Coronary artery (tissue), 2 donors: ENCODE results near the gene CXCL11.
"Not testable (repeated sequence)": the region's sequence is repeated elsewhere in the genome, so short reads cannot be mapped to it uniquely, and the experiment has no call there.

ENCODE experiments used
- DNase-seq: peaks from one replicate; pipeline ENCODE4 v3.0.0-alpha.2; 2017; ENCODE audit warnings: low spot score
- H3K27ac ChIP-seq, 2 donors: fragments of 200-600 bp; sonication (generic); one replicate each; pipeline ENCODE4 v1.5.1; 2016 to 2019
- H3K4me3 ChIP-seq: fragments of 200-600 bp; sonication (generic); 2 replicates; pipeline ENCODE4 v1.5.1; 2016; ENCODE audit warnings: mild to moderate bottlenecking, moderate library complexity
- TF ChIP-seq, protein P1 (sequence below): fragments of 200-600 bp; sonication (generic); IDR thresholded peaks from one replicate; pipeline ENCODE4 v1.5.1; 2019; ENCODE audit warnings: antibody characterized with exemption

Gene CXCL11

GRCh38 chr4:76058888-76059426 is 23.1 kb upstream of the CXCL11 start:
- Histone ChIP-seq H3K27ac (no peak overlapping the region), H3K4me3 (no peak overlapping the region)
- no peak for DNase-seq

DNA sequence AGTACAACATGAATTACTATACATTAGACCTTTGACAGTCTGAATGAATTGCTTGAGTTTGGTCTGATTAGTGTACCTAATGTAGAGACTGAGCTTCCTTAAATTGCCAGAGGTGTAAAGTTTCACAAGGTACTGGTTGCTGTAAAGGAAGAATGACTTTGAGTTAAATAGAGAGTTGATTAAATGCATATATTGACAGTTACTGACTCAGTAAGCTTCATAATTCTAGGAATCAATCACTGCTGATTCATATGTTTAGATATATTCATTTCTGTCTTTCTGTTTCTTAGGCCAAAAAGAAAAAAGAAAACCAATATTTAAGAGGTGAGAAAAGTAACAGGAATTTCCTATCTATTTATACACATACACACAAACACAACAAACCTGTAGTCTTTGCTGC is 22.4 kb upstream of the CXCL11 start:
- TF ChIP-seq, protein P1, sequence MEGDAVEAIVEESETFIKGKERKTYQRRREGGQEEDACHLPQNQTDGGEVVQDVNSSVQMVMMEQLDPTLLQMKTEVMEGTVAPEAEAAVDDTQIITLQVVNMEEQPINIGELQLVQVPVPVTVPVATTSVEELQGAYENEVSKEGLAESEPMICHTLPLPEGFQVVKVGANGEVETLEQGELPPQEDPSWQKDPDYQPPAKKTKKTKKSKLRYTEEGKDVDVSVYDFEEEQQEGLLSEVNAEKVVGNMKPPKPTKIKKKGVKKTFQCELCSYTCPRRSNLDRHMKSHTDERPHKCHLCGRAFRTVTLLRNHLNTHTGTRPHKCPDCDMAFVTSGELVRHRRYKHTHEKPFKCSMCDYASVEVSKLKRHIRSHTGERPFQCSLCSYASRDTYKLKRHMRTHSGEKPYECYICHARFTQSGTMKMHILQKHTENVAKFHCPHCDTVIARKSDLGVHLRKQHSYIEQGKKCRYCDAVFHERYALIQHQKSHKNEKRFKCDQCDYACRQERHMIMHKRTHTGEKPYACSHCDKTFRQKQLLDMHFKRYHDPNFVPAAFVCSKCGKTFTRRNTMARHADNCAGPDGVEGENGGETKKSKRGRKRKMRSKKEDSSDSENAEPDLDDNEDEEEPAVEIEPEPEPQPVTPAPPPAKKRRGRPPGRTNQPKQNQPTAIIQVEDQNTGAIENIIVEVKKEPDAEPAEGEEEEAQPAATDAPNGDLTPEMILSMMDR = no peak
- no peak overlapping the region for H3K4me3 ChIP-seq
- DNase-seq = no peak
- no peak overlapping the region for H3K27ac ChIP-seq

More at GRCh38 chr4:76058888-76059426, 23.1 kb upstream of the CXCL11 start:
- TF ChIP-seq, protein P1 = no peak

- H3K4me3 ChIP-seq = no peak overlapping the region
- H3K27ac ChIP-seq = no peak overlapping the region
- no peak for DNase-seq
- TF ChIP-seq, protein P1 = no peak
Observed at GRCh38 chr4:76055421-76055820, 19.6 kb upstream of the CXCL11 start.

DNA sequence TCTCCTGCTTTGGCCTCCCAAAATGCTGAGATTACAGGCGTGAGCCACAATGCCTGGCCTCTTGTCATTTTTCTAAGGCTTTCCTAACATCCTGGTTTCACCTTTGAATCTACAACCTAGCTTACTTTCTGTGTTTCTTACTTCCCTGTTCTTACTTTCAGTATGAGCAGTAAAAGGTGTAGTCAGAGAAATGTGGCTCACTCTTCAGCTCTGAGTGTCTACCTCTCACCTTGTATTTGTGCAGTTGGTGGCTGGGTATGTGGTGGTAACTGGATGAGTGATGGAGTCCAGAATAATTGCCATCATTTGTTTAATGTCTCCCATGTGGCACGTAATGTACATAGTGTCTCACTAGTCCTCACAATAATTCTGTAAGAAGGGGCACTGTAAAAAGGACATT is 19.1 kb upstream of the CXCL11 start:
- TF ChIP-seq, protein P1 = no peak
- Histone ChIP-seq H3K27ac (no peak overlapping the region), H3K4me3 (no peak overlapping the region)
- no peak for DNase-seq

DNA sequence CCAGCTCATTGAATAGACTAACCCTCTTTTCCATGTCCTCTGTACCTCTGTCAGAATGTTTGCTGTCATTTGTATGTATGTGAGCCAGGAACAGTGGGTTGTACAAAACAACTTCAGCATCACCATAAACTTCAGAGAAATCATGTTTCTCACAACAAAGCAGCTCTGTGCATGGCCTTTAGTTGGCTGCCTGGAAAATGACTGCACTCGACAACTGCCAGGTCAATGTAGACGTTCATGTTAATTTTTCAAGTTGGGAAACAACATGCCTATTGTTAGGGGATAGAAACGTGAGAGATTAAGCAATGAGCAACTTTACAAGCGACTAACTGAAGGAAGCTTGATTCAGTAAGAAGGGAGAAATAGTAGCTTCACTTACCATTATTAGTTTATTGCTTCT is 17.9 kb upstream of the CXCL11 start:
- Histone ChIP-seq H3K27ac (no peak overlapping the region), H3K4me3 (no peak overlapping the region)
- TF ChIP-seq, protein P1 = no peak
- DNase-seq = no peak

- not testable (repeated sequence) for DNase-seq, H3K27ac ChIP-seq, H3K4me3 ChIP-seq
Observed at GRCh38 chr4:76050560-76051050, 14.7 kb upstream of the CXCL11 start.

- H3K27ac ChIP-seq, DNase-seq, H3K4me3 ChIP-seq: not testable (repeated sequence)
Observed at GRCh38 chr4:76049860-76050416, 14.1 kb upstream of the CXCL11 start.

GRCh38 chr4:76044686-76045085 is 8.8 kb upstream of the CXCL11 start:
- H3K4me3 ChIP-seq, H3K27ac ChIP-seq, DNase-seq: not testable (repeated sequence)

- not testable (repeated sequence) for H3K27ac ChIP-seq, DNase-seq, H3K4me3 ChIP-seq
Observed at GRCh38 chr4:76043306-76043705, 7.4 kb upstream of the CXCL11 start.

- H3K4me3 ChIP-seq, DNase-seq, H3K27ac ChIP-seq: not testable (repeated sequence)
Observed at GRCh38 chr4:76042241-76042998, 6.5 kb upstream of the CXCL11 start.
